T-cell (primary cell): ENCODE data around the gene DNPH1. TPM values are rescaled to one million over a fixed set of nuclear protein-coding genes. Genes with fewer than 3 reads are reported as not detected.
A peak's percentile ranks its signal among the peaks of the same experiment; 100 is the strongest.

ENCODE experiments used
- ATAC-seq, 4 experiments: fragments of 200-7000 bp in 3 of 4; fragments of 150-1000 bp in 1 of 4; cut with Tn5 transposase; replicated peaks in 1 of 4; 1 replicate in 3 of 4; 2 replicates in 1 of 4; pipeline ENCODE4 v1.10.0; 2021; ENCODE audit warnings: moderate library complexity in 3 of 4, mild to moderate bottlenecking in 2 of 4, moderate number of reproducible peaks in 1 of 4
- CTCF ChIA-PET, 2 donors: fragments of 300-600 bp; sonication (Branson Sonifier 250); formaldehyde crosslinking; loops; one replicate each; lab custom pipeline; 2022; ENCODE audit warnings: antibody characterized with exemption in 2 of 2; lab: Charles Lee
- POLR2A ChIA-PET, 2 donors: fragments of 300-600 bp; sonication (Branson Sonifier 250); formaldehyde crosslinking; loops; one replicate each; lab custom pipeline; 2022; ENCODE audit warnings: antibody characterized with exemption in 2 of 2; lab: Charles Lee
- DNase-seq, 35 experiments: peaks; one replicate each; pipeline versions ENCODE4 v3.0.0 to v3.0.0-alpha.2; 2013 to 2023
- H3K27ac ChIP-seq: one replicate; pipeline ENCODE4 v1.5.1; 2013; ENCODE audit warnings: low read length
- H3K27me3 ChIP-seq, 2 experiments: replicated peaks in 1 of 2; 1 replicate in 1 of 2; 2 replicates in 1 of 2; pipeline versions ENCODE4 v1.6.1 to v1.7.0; 2013; ENCODE audit warnings: low read length in 1 of 2, mixed read lengths in 1 of 2; ENCODE audit not compliant: control insufficient read depth in 2 of 2, insufficient read depth in 2 of 2; ENCODE audit errors: extremely low read depth in 1 of 2
- H3K36me3 ChIP-seq, 2 donors: 1 replicate in 1 of 2; 2 replicates in 1 of 2; pipeline versions ENCODE4 v1.6.1 to v1.7.0; 2013; ENCODE audit warnings: low read length in 1 of 2; ENCODE audit not compliant: control insufficient read depth in 2 of 2, insufficient read depth in 1 of 2; ENCODE audit errors: extremely low read depth in 1 of 2
- H3K4me1 ChIP-seq, 2 experiments: 1 replicate in 1 of 2; 2 replicates in 1 of 2; pipeline versions ENCODE4 v1.6.1 to v1.7.0; 2013; ENCODE audit warnings: low read length in 2 of 2, mixed read lengths in 1 of 2; ENCODE audit not compliant: insufficient read depth in 2 of 2, control insufficient read depth in 1 of 2; ENCODE audit errors: extremely low read depth in 1 of 2
- H3K4me3 ChIP-seq, 2 donors: 1 replicate in 1 of 2; 2 replicates in 1 of 2; pipeline versions ENCODE4 v1.5.1 to v1.7.0; 2013; ENCODE audit warnings: mild to moderate bottlenecking in 2 of 2, low read length in 1 of 2, moderate library complexity in 1 of 2; ENCODE audit not compliant: control insufficient read depth in 1 of 2; ENCODE audit errors: extremely low read depth in 1 of 2
- H3K9me3 ChIP-seq: 2 replicates; pipeline ENCODE4 v1.7.0; 2013
- H3K27ac Mint-ChIP-seq, 2 donors: one replicate each; pipeline ENCODE4 v1.8.0; 2020 to 2021; ENCODE audit warnings: mild to moderate bottlenecking in 2 of 2, mixed read lengths in 2 of 2
- H3K27me3 Mint-ChIP-seq, 2 donors: one replicate each; pipeline ENCODE4 v1.8.0; 2021 to 2022; ENCODE audit warnings: mixed read lengths in 2 of 2
- H3K36me3 Mint-ChIP-seq: one replicate; pipeline ENCODE4 v1.8.0; 2021; ENCODE audit warnings: mixed read lengths
- H3K4me1 Mint-ChIP-seq, 3 donors: one replicate each; pipeline ENCODE4 v1.8.0; 2020 to 2022; ENCODE audit warnings: mixed read lengths in 3 of 3, mild to moderate bottlenecking in 1 of 3
- H3K4me3 Mint-ChIP-seq, 3 donors: one replicate each; pipeline ENCODE4 v1.8.0; 2020 to 2022; ENCODE audit warnings: mild to moderate bottlenecking in 3 of 3, mixed read lengths in 3 of 3, moderate library complexity in 3 of 3
- H3K9me3 Mint-ChIP-seq, 3 donors: one replicate each; pipeline ENCODE4 v1.8.0; 2020 to 2022; ENCODE audit warnings: mixed read lengths in 3 of 3
- WGBS: methylation state at CpG from one replicate; pipeline ENCODE4 v1.1.5; 2013; ENCODE audit warnings: missing lambda C conversion rate; ENCODE audit not compliant: insufficient coverage; 5-methylcytosine and 5-hydroxymethylcytosine counted together
- total RNA-seq, 35 experiments: library from RNA in 6 of 35; stranded (reverse) in 6 of 35; fragments of 120-200 nt in 1 of 35; gene quantifications; one replicate each; pipeline versions ENCODE4 v1.2.1 to v1.2.4 and lab custom pipeline; 2013 to 2026

The DNPH1 gene
- total RNA-seq, 5 donors from 2014 or later (not counting 1 experiment from before 2014, with no cell fraction given) = 28.5 to 76.1 (median 57.5) TPM

DNA sequence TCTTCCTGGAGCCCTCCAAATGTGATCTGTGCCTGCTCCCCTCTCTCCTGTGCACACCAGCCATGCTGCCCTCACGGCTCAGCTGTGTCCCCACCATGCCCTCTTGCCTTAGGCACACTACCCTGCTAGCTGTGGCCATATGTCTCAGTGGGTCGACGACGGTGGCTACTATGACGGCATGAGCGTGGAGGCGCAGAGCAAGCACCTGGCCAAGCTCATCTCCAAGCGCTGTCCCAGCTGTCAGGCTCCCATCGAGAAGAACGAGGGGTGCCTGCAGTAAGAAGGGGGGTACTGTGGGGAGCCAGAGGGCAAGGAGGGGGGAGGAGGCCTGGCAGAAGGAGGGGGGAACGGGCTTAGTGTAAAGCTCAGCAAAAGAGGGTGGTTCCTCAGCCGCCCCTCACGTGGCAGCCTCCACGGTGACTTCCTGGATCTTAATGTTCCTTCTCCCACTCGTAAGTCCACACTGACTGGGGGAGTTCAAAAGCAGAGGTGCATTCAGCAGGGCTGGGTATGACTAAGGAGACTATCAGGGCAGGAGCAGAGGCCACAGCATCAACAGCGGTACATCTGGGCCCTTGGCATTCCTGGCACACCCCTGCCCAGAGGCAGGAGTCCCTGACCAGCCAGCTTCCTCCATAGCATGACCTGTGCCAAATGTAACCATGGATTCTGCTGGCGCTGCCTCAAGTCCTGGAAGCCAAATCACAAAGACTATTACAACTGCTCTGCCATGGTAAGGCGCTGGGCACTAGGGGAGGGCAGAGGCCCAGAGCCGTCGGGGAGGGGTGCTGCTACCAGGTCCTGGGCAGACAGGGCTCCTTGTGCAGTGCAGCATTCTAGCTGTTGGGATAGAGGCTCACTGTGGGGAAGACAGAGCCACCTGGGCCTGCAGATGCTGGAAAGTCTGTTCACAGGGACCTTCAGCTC lies 8.0 kb downstream of the DNPH1 start:
- no peak overlapping the region for H3K4me3 ChIP-seq
- no peak for ATAC-seq
- WGBS = 81% methylated on average over 16 of the region's 20 CpGs
- peaks cover 30% of the 10 kb centered on the region for H3K36me3 Mint-ChIP-seq
- H3K4me1 ChIP-seq = peaks cover 9 to 49% of the 10 kb centered on the region in 2 experiments
- POLR2A ChIA-PET = interaction anchor here in 1 of 2 donors (0.5 to 0.9 kb wide), 3 partner anchors 9 to 212 kb away, joined by 3 read pairs; no protein-coding TSS in a partner anchor
- H3K4me3 Mint-ChIP-seq = no peak overlapping the region
- H3K27ac Mint-ChIP-seq = peak overlapping the region; percentile 75 to 83
- H3K9me3 Mint-ChIP-seq = no peaks in the 10 kb centered on the region
- H3K9me3 ChIP-seq = no peaks in the 10 kb centered on the region
- no peaks in the 10 kb centered on the region for H3K27me3 Mint-ChIP-seq
- H3K4me1 Mint-ChIP-seq = peaks cover 38 to 56% (median 51%) of the 10 kb centered on the region in 3 donors
- no peak for DNase-seq
- no peaks in the 10 kb centered on the region for H3K27me3 ChIP-seq
- peaks cover 9 to 38% of the 10 kb centered on the region in 2 donors for H3K36me3 ChIP-seq
- peak overlapping the region; percentile 24 for H3K27ac ChIP-seq
- CTCF ChIA-PET = interaction anchor here in 1 of 2 donors (0.5 to 1.4 kb wide), 3 partner anchors 8 to 292 kb away, joined by 3 to 4 read pairs (median 3); partner anchors contain the start of genes CNPY3 and DNPH1

DNA sequence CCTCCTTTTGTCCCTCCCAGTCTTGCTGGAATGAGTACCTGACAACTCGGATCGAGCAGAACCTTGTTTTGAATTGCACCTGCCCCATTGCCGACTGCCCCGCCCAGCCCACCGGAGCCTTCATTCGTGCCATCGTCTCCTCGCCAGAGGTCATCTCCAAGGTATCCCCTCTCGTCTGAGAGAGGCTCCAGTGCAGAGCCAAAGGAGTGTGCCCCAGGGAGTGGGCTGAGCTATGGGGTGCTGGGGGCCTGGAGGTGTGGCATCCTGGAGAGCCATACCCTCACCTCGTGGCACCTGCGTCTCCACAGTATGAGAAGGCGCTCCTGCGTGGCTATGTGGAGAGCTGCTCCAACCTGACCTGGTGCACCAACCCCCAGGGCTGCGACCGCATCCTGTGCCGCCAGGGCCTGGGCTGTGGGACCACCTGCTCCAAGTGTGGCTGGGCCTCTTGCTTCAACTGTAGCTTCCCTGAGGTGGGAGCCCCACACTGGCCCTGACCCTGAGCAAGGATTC lies 8.8 kb downstream of the DNPH1 start:
- no peak for ATAC-seq
- no peaks in the 10 kb centered on the region for H3K27me3 ChIP-seq
- WGBS = 94% methylated on average over 11 of the region's 16 CpGs
- Mint-ChIP-seq H3K4me3 (no peak overlapping the region), H3K27ac (peak overlapping the region in 1 of 2 donors; percentile 66), H3K36me3 (peaks cover 31% of the 10 kb centered on the region), H3K27me3 (no peaks in the 10 kb centered on the region), H3K4me1 (peaks cover 30 to 48% (median 43%) of the 10 kb centered on the region in 3 donors), H3K9me3 (no peaks in the 10 kb centered on the region)
- DNase-seq = no peak
- H3K4me3 ChIP-seq = no peak overlapping the region
- CTCF ChIA-PET = interaction anchor here in 1 of 2 donors (0.5 to 1.4 kb wide), 2 partner anchors 9 to 106 kb away, joined by 3 to 4 read pairs; partner anchors contain the start of gene DNPH1
- peaks cover 6 to 41% of the 10 kb centered on the region in 2 experiments for H3K4me1 ChIP-seq
- peaks cover 9 to 42% of the 10 kb centered on the region in 2 donors for H3K36me3 ChIP-seq
- POLR2A ChIA-PET = interaction anchor here in 1 of 2 donors (0.5 to 0.6 kb wide), 2 partner anchors 41 to 211 kb away, joined by 3 read pairs; no protein-coding TSS in a partner anchor
- H3K9me3 ChIP-seq = no peaks in the 10 kb centered on the region
- no peak overlapping the region for H3K27ac ChIP-seq

DNA sequence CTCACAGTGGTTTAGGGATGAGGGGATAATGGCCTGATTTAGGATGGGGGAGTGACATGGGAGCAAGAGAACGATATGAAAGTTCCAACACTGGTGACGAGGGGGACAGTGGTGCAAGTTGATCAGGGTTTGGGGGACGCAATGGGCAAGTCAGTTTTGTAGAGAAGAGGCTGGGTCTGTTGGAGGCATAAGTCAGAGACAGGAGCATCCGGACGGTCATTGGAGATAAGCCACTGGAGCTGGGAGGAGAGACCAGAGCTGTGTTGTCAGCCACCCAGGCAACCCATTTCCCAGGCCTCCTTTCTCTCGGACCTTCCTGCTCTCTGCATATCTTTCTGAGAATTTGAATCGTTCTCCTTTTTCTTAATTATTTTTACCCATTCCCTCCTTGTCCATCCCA lies 9.5 kb downstream of the DNPH1 start:
- 93% methylated on average over 5 of the region's 7 CpGs for WGBS
- ATAC-seq (no peak), DNase-seq (no peak)
- no peaks in the 10 kb centered on the region for H3K27me3 ChIP-seq
- H3K36me3 Mint-ChIP-seq = peaks cover 38% of the 10 kb centered on the region
- H3K4me1 ChIP-seq = peaks cover 6 to 34% of the 10 kb centered on the region in 2 experiments
- H3K36me3 ChIP-seq = peaks cover 12 to 47% of the 10 kb centered on the region in 2 donors
- no peaks in the 10 kb centered on the region for H3K9me3 ChIP-seq
- no peak overlapping the region for H3K27ac ChIP-seq
- peak overlapping the region in 1 of 2 donors; percentile 66 for H3K27ac Mint-ChIP-seq
- ChIA-PET POLR2A (no interaction called here), CTCF (interaction anchor here in 1 of 2 donors (1.4 kb wide), 1 partner anchor 9 kb away, joined by 4 read pairs; the partner anchor contains the start of gene DNPH1)
- H3K27me3 Mint-ChIP-seq = no peaks in the 10 kb centered on the region
- no peak overlapping the region for H3K4me3 Mint-ChIP-seq
- peaks cover 26 to 44% (median 38%) of the 10 kb centered on the region in 3 donors for H3K4me1 Mint-ChIP-seq
- no peak overlapping the region for H3K4me3 ChIP-seq
- no peaks in the 10 kb centered on the region for H3K9me3 Mint-ChIP-seq

DNA sequence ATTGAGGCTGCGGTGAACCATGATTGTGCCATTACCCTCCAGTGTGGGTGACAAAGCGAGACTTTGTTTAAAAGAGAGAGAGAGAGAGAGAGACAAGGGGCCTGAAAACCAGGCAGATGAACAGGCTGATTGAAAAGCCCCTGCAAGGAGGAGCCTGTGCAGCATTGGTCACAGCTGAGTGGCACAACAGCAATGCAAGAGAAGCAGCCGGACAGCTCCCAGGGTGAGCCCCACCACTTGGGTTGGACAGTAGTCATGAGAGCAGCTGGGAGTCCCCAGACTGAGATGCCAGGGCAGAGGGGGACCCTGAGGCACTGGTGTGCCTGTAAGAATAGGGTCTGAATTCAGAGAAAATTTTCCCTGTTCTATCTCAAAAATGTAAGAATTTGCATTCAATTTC lies 10.2 kb downstream of the DNPH1 start:
- Histone ChIP-seq H3K36me3 (peaks cover 12 to 47% of the 10 kb centered on the region in 2 donors), H3K27ac (no peak overlapping the region), H3K9me3 (no peaks in the 10 kb centered on the region), H3K27me3 (no peaks in the 10 kb centered on the region), H3K4me1 (peaks cover 4 to 27% of the 10 kb centered on the region in 2 experiments), H3K4me3 (no peak overlapping the region)
- DNase-seq (no peak), ATAC-seq (no peak)
- Mint-ChIP-seq H3K4me3 (no peak overlapping the region), H3K36me3 (peaks cover 40% of the 10 kb centered on the region), H3K9me3 (no peaks in the 10 kb centered on the region), H3K27me3 (no peaks in the 10 kb centered on the region), H3K27ac (peak overlapping the region; percentile 58 to 66), H3K4me1 (peaks cover 19 to 37% (median 31%) of the 10 kb centered on the region in 3 donors)
- POLR2A ChIA-PET = interaction anchor here in 1 of 2 donors (0.6 kb wide), 1 partner anchor 127 kb away, joined by 5 read pairs; no protein-coding TSS in a partner anchor
- CTCF ChIA-PET = no interaction called here
- 94% methylated on average over 3 of the region's 3 CpGs for WGBS

DNA sequence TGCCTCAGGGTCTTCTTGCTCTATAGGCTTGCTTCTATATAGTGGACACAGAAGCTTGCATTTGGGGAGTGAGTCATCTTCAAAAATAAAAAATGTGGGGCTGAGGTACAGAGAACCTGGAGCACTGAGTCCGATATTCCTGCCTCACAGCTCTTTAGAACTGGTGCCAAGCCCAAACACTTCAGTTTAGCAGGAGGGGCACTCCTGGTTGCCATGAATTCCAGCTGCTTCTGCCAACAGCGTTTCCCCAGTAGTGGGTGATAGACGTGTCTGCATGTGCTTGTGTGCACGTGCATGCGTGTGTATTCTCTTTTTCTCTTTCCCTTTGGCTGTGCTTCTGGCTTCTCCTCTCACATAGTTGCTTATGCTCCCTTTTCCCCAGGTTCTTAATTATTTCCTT lies 11.9 kb downstream of the DNPH1 start:
- H3K4me3 Mint-ChIP-seq = no peak overlapping the region
- peaks cover 0 to 12% of the 10 kb centered on the region in 2 experiments for H3K4me1 ChIP-seq
- H3K4me1 Mint-ChIP-seq = peaks cover 8 to 23% (median 15%) of the 10 kb centered on the region in 3 donors
- no peaks in the 10 kb centered on the region for H3K9me3 Mint-ChIP-seq
- peak overlapping the region in 1 of 2 donors; percentile 23 for H3K27ac Mint-ChIP-seq
- ChIA-PET POLR2A (interaction anchor here in 1 of 2 donors (0.5 to 0.7 kb wide), 2 partner anchors 23 to 26 kb away, joined by 3 to 6 read pairs; no protein-coding TSS in a partner anchor), CTCF (no interaction called here)
- peaks cover 44% of the 10 kb centered on the region for H3K36me3 Mint-ChIP-seq
- H3K36me3 ChIP-seq = peaks cover 7 to 47% of the 10 kb centered on the region in 2 donors
- no peaks in the 10 kb centered on the region for H3K27me3 ChIP-seq
- DNase-seq = no peak
- no peak overlapping the region for H3K4me3 ChIP-seq
- H3K27me3 Mint-ChIP-seq = no peaks in the 10 kb centered on the region
- WGBS = 81% methylated on average over 4 of the region's 5 CpGs
- ATAC-seq = no peak
- H3K9me3 ChIP-seq = no peaks in the 10 kb centered on the region
- no peak overlapping the region for H3K27ac ChIP-seq

DNA sequence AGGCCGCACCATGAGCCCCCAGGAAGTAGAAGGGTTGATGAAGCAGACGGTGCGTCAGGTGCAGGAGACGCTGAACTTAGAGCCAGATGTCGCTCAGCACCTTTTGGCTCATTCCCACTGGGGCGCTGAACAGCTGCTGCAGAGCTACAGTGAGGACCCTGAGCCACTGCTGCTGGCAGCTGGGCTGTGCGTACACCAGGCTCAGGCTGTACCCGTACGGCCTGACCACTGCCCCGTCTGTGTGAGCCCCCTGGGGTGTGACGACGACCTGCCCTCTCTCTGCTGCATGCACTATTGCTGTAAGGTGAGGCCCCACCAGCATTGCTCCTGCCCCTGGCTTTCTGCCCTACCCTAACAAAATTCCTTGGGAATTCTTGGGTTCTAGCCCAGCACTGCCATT lies 13.1 kb downstream of the DNPH1 start:
- Histone ChIP-seq H3K4me3 (no peak overlapping the region), H3K27me3 (no peaks in the 10 kb centered on the region), H3K27ac (no peak overlapping the region), H3K36me3 (peaks cover 6 to 47% of the 10 kb centered on the region in 2 donors), H3K4me1 (peaks cover 0 to 4% of the 10 kb centered on the region in 2 experiments), H3K9me3 (no peaks in the 10 kb centered on the region)
- CTCF ChIA-PET = no interaction called here
- POLR2A ChIA-PET = no interaction called here
- no peak overlapping the region for H3K27ac Mint-ChIP-seq
- H3K4me1 Mint-ChIP-seq = peaks cover 4 to 13% (median 6%) of the 10 kb centered on the region in 3 donors
- ATAC-seq (no peak), DNase-seq (no peak)
- H3K4me3 Mint-ChIP-seq = no peak overlapping the region
- 94% methylated on average over 12 of the region's 12 CpGs for WGBS
- no peaks in the 10 kb centered on the region for H3K9me3 Mint-ChIP-seq
- H3K36me3 Mint-ChIP-seq = peaks cover 48% of the 10 kb centered on the region
- no peaks in the 10 kb centered on the region for H3K27me3 Mint-ChIP-seq
